ENCODE measurements around the gene CCL15.

Gene CCL15, protein sequence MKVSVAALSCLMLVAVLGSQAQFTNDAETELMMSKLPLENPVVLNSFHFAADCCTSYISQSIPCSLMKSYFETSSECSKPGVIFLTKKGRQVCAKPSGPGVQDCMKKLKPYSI

DNA sequence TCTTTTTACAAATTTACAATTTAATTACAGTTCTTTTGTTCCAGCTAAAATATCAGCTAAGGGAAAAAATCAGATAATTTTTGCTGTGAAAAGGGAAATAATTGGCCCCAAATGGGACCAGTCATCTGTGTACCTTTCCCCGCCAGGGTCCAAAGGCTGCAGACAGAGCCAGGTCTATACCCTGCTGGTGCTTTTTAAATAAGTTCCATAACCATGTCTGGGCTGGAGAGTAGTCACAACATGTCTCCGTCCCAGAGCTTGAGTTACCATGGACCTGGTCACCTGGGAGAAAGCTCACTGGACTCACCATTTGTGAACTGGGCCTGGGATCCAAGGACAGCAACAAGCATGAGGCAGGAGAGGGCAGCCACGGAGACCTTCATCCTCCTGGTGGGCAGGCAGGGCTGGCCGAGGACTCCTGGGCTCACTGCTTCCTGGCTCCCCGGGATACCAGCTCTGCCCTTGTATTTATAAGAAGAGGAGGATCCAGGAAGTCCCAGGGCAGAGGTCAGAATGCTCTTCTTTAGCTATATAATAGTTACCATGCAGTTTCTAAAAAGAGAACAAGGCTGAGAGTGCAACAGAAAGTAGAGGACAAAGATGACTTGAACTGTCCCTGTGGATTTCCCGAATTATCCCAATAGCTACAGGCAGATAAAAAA lies at the start of gene CCL15:
Gene CCL15 (minus strand): TSS at position 444 of the 662 bp plus-strand sequence. CDS start 61 bp downstream, at position 383.
- TF ChIP-seq, protein P1, sequence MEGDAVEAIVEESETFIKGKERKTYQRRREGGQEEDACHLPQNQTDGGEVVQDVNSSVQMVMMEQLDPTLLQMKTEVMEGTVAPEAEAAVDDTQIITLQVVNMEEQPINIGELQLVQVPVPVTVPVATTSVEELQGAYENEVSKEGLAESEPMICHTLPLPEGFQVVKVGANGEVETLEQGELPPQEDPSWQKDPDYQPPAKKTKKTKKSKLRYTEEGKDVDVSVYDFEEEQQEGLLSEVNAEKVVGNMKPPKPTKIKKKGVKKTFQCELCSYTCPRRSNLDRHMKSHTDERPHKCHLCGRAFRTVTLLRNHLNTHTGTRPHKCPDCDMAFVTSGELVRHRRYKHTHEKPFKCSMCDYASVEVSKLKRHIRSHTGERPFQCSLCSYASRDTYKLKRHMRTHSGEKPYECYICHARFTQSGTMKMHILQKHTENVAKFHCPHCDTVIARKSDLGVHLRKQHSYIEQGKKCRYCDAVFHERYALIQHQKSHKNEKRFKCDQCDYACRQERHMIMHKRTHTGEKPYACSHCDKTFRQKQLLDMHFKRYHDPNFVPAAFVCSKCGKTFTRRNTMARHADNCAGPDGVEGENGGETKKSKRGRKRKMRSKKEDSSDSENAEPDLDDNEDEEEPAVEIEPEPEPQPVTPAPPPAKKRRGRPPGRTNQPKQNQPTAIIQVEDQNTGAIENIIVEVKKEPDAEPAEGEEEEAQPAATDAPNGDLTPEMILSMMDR (conservative IDR thresholded peaks at IDR 0.05; ENCODE audit: low read length): no peak
- no peak within 1 kb of the TSS for H3K4me3 ChIP-seq (ENCODE audit: low read length)
- DNase-seq (ENCODE audit: low read depth): no peak

DNA sequence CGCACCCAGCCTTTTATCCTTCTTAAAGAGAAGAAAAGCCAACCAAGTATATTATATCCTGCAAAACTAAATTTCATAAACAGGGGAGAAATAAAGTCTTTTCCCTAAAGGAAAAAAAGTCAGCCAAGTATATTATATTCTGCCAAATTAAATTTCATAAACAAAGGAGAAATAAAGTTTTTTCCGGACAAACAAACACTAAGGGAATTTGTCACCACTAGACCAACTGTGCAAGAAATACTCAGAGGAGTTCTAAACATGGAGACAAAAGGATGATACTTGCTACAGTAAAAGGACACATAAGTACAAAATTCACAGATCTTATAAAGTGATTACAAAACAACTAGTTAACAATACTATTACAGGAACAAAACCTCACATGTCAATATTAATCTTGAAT lies 48.3 kb upstream of the CCL15 start:
- no peak overlapping the region for H3K4me3 ChIP-seq (ENCODE audit: low read length)
- DNase-seq (ENCODE audit: low read depth): no peak
- TF ChIP-seq, protein P1 (conservative IDR thresholded peaks at IDR 0.05; ENCODE audit: low read length): no peak

DNA sequence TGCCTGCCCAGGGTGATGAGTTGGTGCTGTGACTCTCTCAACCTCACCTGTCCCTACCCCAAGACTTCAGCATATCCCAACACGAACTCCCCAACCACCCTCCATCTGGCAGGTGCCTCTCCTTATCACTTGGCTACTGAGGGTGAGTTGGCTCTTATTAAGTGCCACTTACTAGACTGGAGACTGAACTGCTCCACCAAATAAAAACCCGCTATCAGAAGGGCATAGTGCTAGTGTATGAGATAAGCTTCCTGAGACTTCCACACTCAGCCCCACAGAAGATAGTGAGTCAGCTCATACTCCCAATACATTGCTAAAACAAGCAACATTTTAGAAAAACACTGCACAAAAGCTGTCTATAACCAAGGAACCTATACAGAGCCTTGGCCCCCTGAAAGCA lies 46.7 kb upstream of the CCL15 start:
- no peak for DNase-seq (ENCODE audit: low read depth)
- TF ChIP-seq, protein P1 (conservative IDR thresholded peaks at IDR 0.05; ENCODE audit: low read length): no peak

GRCh38 chr17:36036235-36036634 lies 34.9 kb upstream of the CCL15 start:
- DNase-seq (ENCODE audit: low read depth): no peak
- TF ChIP-seq, protein P1 (conservative IDR thresholded peaks at IDR 0.05; ENCODE audit: low read length): no peak
- no peak overlapping the region for H3K4me3 ChIP-seq (ENCODE audit: low read length)

More for the DNA sequence above, 46.7 kb upstream of the CCL15 start:
- no peak overlapping the region for H3K4me3 ChIP-seq (ENCODE audit: low read length)

- no peak for DNase-seq (ENCODE audit: low read depth)
- TF ChIP-seq, protein P1 (conservative IDR thresholded peaks at IDR 0.05; ENCODE audit: low read length): no peak
- H3K4me3 ChIP-seq (ENCODE audit: low read length): no peak overlapping the region
Observed at GRCh38 chr17:36034127-36034526, 32.8 kb upstream of the CCL15 start.

DNA sequence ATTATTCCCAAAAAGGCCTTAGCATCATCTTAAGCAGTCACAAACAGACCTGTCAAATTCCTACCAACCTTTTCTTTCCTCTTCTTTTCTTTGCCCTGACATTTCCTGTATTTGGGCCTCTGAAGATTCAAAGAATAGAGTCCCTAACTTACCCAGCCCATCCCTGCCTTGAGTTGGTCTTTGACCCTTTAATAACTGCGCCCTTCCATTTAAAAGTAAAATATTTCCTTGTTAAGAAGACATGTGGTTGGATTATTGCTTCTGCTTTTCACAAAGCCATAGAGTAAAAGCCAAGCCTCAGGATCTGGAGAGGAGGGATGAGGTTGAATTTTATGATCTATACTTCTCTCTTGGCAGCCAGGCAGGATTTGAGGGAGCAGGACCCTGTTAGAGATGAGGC lies 29.6 kb upstream of the CCL15 start:
- no peak overlapping the region for H3K4me3 ChIP-seq (ENCODE audit: low read length)
- no peak for DNase-seq (ENCODE audit: low read depth)
- TF ChIP-seq, protein P1 (conservative IDR thresholded peaks at IDR 0.05; ENCODE audit: low read length): no peak

DNA sequence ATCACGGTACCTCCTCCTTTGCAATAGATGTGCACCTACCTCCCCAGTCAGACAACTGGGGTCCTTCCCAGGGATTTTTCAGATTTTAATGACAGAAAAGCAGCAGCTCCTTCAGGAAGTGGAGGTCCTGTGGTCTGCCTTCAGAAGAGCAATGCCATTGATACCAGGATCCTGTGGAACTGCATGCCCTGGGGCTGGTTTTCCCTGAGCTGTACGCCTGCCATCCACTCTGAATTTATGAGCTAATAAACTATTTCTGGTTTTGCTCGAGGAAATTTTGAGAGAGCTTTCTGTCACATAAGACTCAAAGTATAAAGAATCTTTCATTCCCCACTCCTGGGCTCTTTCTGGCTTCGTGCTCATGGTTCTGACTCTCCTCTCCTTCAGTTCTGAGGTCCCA lies 26.4 kb upstream of the CCL15 start:
- no peak for DNase-seq (ENCODE audit: low read depth)
- TF ChIP-seq, protein P1 (conservative IDR thresholded peaks at IDR 0.05; ENCODE audit: low read length): no peak
- no peak overlapping the region for H3K4me3 ChIP-seq (ENCODE audit: low read length)

All from AG10803 (cell line).